H9 (cell line): ENCODE data around the gene QSOX1. TPM values are rescaled to one million over a fixed set of nuclear protein-coding genes. Genes with fewer than 3 reads are reported as not detected.

Source experiments
- DNase-seq: peaks from one replicate; pipeline ENCODE4 v3.0.0-alpha.2; 2017
- H2AFZ ChIP-seq: one replicate; pipeline ENCODE4 v1.6.1; 2013; ENCODE audit warnings: mild to moderate bottlenecking, low read length, control low read depth, moderate library complexity
- H2AK5ac ChIP-seq: 2 replicates; pipeline ENCODE4 v1.6.1; 2013; ENCODE audit warnings: low read length, control low read depth, mixed read lengths; ENCODE audit not compliant: insufficient read length
- H2BK120ac ChIP-seq: one replicate; pipeline ENCODE4 v1.6.1; 2013; ENCODE audit warnings: low read depth, mild to moderate bottlenecking, low read length, control low read depth, inconsistent platforms; ENCODE audit not compliant: poor library complexity, severe bottlenecking
- H2BK12ac ChIP-seq: 2 replicates; pipeline ENCODE4 v1.6.1; 2013; ENCODE audit warnings: low read length, control low read depth, mixed read lengths, low read depth; ENCODE audit not compliant: insufficient read length
- H2BK15ac ChIP-seq: 2 replicates; pipeline ENCODE4 v1.6.1; 2013; ENCODE audit warnings: low read depth, low read length, control low read depth
- H2BK20ac ChIP-seq: one replicate; pipeline ENCODE4 v1.6.1; 2013; ENCODE audit warnings: low read depth, mild to moderate bottlenecking, low read length, control low read depth, inconsistent platforms; ENCODE audit not compliant: poor library complexity, severe bottlenecking
- H2BK5ac ChIP-seq: 2 replicates; pipeline ENCODE4 v1.6.1; 2013; ENCODE audit warnings: low read length, control low read depth, mixed read lengths; ENCODE audit not compliant: insufficient read length
- H3K14ac ChIP-seq: 2 replicates; pipeline ENCODE4 v1.6.1; 2013; ENCODE audit warnings: low read length, control low read depth; ENCODE audit not compliant: insufficient read depth
- H3K18ac ChIP-seq: 2 replicates; pipeline ENCODE4 v1.6.1; 2013; ENCODE audit warnings: low read depth, mild to moderate bottlenecking, mixed read lengths, low read length, control low read depth; ENCODE audit not compliant: insufficient read length
- H3K23ac ChIP-seq: 2 replicates; pipeline ENCODE4 v1.6.1; 2013; ENCODE audit warnings: low read length, control low read depth, mixed read lengths, low read depth; ENCODE audit not compliant: insufficient read length
- H3K23me2 ChIP-seq: 2 replicates; pipeline ENCODE4 v1.6.1; 2013; ENCODE audit warnings: low read depth, mild to moderate bottlenecking, mixed read lengths, low read length, control low read depth; ENCODE audit not compliant: insufficient read length, poor library complexity, severe bottlenecking
- H3K27ac ChIP-seq: 2 replicates; pipeline ENCODE4 v1.5.1; 2013; ENCODE audit warnings: low read length, control low read depth, mixed read lengths, low read depth; ENCODE audit not compliant: insufficient read length
- H3K27me3 ChIP-seq: 2 replicates; pipeline ENCODE4 v1.6.1; 2013; ENCODE audit warnings: low read length, control low read depth, inconsistent platforms; ENCODE audit not compliant: insufficient read depth
- H3K4ac ChIP-seq: 2 replicates; pipeline ENCODE4 v1.6.1; 2013; ENCODE audit warnings: low read depth, mild to moderate bottlenecking, control low read depth, inconsistent platforms, low read length, moderate library complexity
- H3K4me1 ChIP-seq: 2 replicates; pipeline ENCODE4 v1.6.1; 2013; ENCODE audit warnings: low read length, control low read depth, inconsistent platforms; ENCODE audit not compliant: insufficient read depth
- H3K4me2 ChIP-seq: 2 replicates; pipeline ENCODE4 v1.6.1; 2013; ENCODE audit warnings: low read length, control low read depth, mixed read lengths; ENCODE audit not compliant: insufficient read length, insufficient read depth
- H3K56ac ChIP-seq: 2 replicates; pipeline ENCODE4 v1.6.1; 2013; ENCODE audit warnings: low read depth, mild to moderate bottlenecking, mixed read lengths, low read length, control low read depth; ENCODE audit not compliant: insufficient read length
- H3K79me1 ChIP-seq: 2 replicates; pipeline ENCODE4 v1.6.1; 2013; ENCODE audit warnings: low read depth, mild to moderate bottlenecking, moderate library complexity, low read length, control low read depth, inconsistent platforms; ENCODE audit not compliant: insufficient read depth, poor library complexity, severe bottlenecking
- H3K79me2 ChIP-seq: 2 replicates; pipeline ENCODE4 v1.6.1; 2013; ENCODE audit warnings: low read length, control low read depth, inconsistent platforms; ENCODE audit not compliant: insufficient read depth
- H3K9ac ChIP-seq: 2 replicates; pipeline ENCODE4 v1.6.1; 2013; ENCODE audit warnings: low read length, control low read depth, mixed read lengths; ENCODE audit not compliant: insufficient read length; ENCODE audit errors: extremely low read depth
- H3K9me3 ChIP-seq: one replicate; pipeline ENCODE4 v1.6.1; 2013; ENCODE audit warnings: low read depth, low read length, inconsistent platforms; ENCODE audit not compliant: control insufficient read depth
- H3T11ph ChIP-seq: one replicate; pipeline ENCODE4 v1.6.1; 2013; ENCODE audit warnings: mild to moderate bottlenecking, low read length, control low read depth, inconsistent platforms
- H4K20me1 ChIP-seq: one replicate; pipeline ENCODE4 v1.6.1; 2013; ENCODE audit not compliant: control insufficient read depth, insufficient read length, insufficient read depth
- H4K5ac ChIP-seq: 2 replicates; pipeline ENCODE4 v1.6.1; 2013; ENCODE audit warnings: low read depth, mild to moderate bottlenecking, mixed read lengths, low read length, control low read depth; ENCODE audit not compliant: insufficient read length
- H4K8ac ChIP-seq: replicated peaks from 2 replicates; pipeline ENCODE4 v1.6.1; 2013; ENCODE audit warnings: low read length, control low read depth, mixed read lengths, low read depth; ENCODE audit not compliant: insufficient read length
- H4K91ac ChIP-seq: 2 replicates; pipeline ENCODE4 v1.6.1; 2013; ENCODE audit warnings: low read depth, mild to moderate bottlenecking, moderate library complexity, mixed read lengths, low read length, control low read depth; ENCODE audit not compliant: insufficient read length
- H3K27ac Mint-ChIP-seq, 3 experiments: 2 replicates in 2 of 3; 3 replicates in 1 of 3; pipeline ENCODE4 v1.8.0; 2020 to 2021; ENCODE audit warnings: mixed read lengths in 3 of 3, mild to moderate bottlenecking in 1 of 3, moderate library complexity in 1 of 3
- H3K27me3 Mint-ChIP-seq: 2 replicates; pipeline ENCODE4 v1.8.0; 2021; ENCODE audit warnings: low read depth, mild to moderate bottlenecking, moderate library complexity, mixed read lengths
- H3K36me3 Mint-ChIP-seq, 3 experiments: 2 replicates in 2 of 3; 3 replicates in 1 of 3; pipeline ENCODE4 v1.8.0; 2020 to 2021; ENCODE audit warnings: low read depth in 3 of 3, mixed read lengths in 3 of 3; ENCODE audit not compliant: insufficient read depth in 1 of 3
- H3K4me1 Mint-ChIP-seq, 2 experiments: 2 replicates each; pipeline ENCODE4 v1.8.0; 2020; ENCODE audit warnings: mixed read lengths in 2 of 2
- H3K4me3 Mint-ChIP-seq, 2 experiments: 2 replicates in 1 of 2; 3 replicates in 1 of 2; pipeline ENCODE4 v1.8.0; 2020 to 2021; ENCODE audit warnings: mild to moderate bottlenecking in 2 of 2, mixed read lengths in 2 of 2, moderate library complexity in 1 of 2
- H3K9me3 Mint-ChIP-seq, 2 experiments: 2 replicates in 1 of 2; 3 replicates in 1 of 2; pipeline ENCODE4 v1.8.0; 2020; ENCODE audit warnings: mild to moderate bottlenecking in 2 of 2, mixed read lengths in 2 of 2, moderate library complexity in 1 of 2
- CTCF ChIP-seq: fragments of 200-600 bp; sonication (generic); conservative IDR thresholded peaks from 3 replicates; pipeline ENCODE4 v1.8.0; 2021; ENCODE audit warnings: antibody characterized with exemption, mild to moderate bottlenecking
- WGBS: extraction: QIAGEN DNeasy Blood & Tissue Kit; methylation state at CpG from one replicate; pipeline ENCODE4 v1.1.7; 2013; ENCODE audit warnings: missing lambda C conversion rate, low lambda C conversion rate, mixed read lengths; ENCODE audit not compliant: insufficient read length; ENCODE audit errors: extremely low coverage; 5-methylcytosine and 5-hydroxymethylcytosine counted together
- total RNA-seq: library from RNA; stranded (reverse); gene quantifications from 2 replicates; pipeline ENCODE4 v1.2.1, GENCODE V29; 2021

Gene QSOX1
- total RNA-seq, 1 experiment from 2014 or later, result 79.2 TPM

GRCh38 chr1:180171691-180172090, 17.0 kb downstream of the QSOX1 start:
- Histone ChIP-seq H2BK12ac (no peak overlapping the region), H4K20me1 (no peaks in the 10 kb centered on the region), H3K79me1 (no peaks in the 10 kb centered on the region), H3K4me2 (no peak overlapping the region), H2BK120ac (no peak overlapping the region), H3K79me2 (no peaks in the 10 kb centered on the region), H3K4me1 (no peaks in the 10 kb centered on the region; the same call in 1 of the 2 replicates), H3T11ph (no peak overlapping the region), H3K23ac (no peak overlapping the region), H3K9me3 (no peaks in the 10 kb centered on the region), H3K23me2 (no peaks in the 10 kb centered on the region), H4K8ac (no peak overlapping the region), H3K27ac (no peak overlapping the region), H2BK5ac (no peak overlapping the region), H2AK5ac (no peak overlapping the region), H3K18ac (no peak overlapping the region), H3K14ac (no peak overlapping the region), H2AFZ (no peak overlapping the region), H3K4ac (no peak overlapping the region), H3K56ac (no peak overlapping the region), H3K27me3 (no peaks in the 10 kb centered on the region), H4K5ac (no peak overlapping the region), H2BK15ac (no peak overlapping the region), H2BK20ac (no peak overlapping the region), H4K91ac (no peak overlapping the region), H3K9ac (no peak overlapping the region)
- Mint-ChIP-seq H3K27ac (peak overlapping the region; percentile 10 to 47 (median 37); a peak in 4 of 7 replicates), H3K27me3 (no peaks in the 10 kb centered on the region), H3K36me3 (peaks cover 4 to 5% (median 5%) of the 10 kb centered on the region in 3 experiments; a peak in 5 of 7 replicates), H3K4me1 (peaks cover 21 to 25% of the 10 kb centered on the region in 2 experiments), H3K9me3 (no peaks in the 10 kb centered on the region), H3K4me3 (no peak overlapping the region)
- no peak for TF ChIP-seq CTCF
- WGBS, result no CpG with 5 or more reads among the region's 8 CpGs
- no peak for DNase-seq
